ENCODE measurements around the gene IL10.
A peak's percentile ranks its signal among the peaks of the same experiment; 100 is the strongest.

The IL10 gene

DNA sequence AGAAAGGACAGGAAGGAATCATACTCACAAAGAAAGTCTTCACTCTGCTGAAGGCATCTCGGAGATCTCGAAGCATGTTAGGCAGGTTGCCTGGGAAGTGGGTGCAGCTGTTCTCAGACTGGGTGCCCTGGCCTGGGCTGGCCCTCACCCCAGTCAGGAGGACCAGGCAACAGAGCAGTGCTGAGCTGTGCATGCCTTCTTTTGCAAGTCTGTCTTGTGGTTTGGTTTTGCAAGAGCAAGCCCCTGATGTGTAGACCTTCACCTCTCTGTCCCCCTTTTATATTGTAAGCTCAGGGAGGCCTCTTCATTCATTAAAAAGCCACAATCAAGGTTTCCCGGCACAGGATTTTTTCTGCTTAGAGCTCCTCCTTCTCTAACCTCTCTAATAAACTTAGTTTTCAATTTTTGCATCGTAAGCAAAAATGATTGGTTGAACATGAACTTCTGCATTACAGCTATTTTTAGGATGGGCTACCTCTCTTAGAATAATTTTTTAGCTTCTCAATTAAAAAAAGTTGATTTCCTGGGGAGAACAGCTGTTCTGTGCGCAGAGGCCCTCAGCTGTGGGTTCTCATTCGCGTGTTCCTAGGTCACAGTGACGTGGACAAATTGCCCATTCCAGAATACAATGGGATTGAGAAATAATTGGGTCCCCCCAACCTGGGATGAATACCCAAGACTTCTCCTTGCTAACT, at the start of gene IL10:
TSS of gene IL10 (minus strand) at position 252 of the 695 bp plus-strand sequence. CDS start at position 193, 59 bp downstream.
- no peak for DNase-seq (ENCODE audit: low read depth)

GRCh38 chr1:206821493-206821892, 49.2 kb upstream of the IL10 start:
- DNase-seq (ENCODE audit: low read depth) = no peak

- no peak for DNase-seq (ENCODE audit: low read depth)
These were observed 44.3 kb upstream of the IL10 start for GRCh38 chr1:206816390-206817287.

DNA sequence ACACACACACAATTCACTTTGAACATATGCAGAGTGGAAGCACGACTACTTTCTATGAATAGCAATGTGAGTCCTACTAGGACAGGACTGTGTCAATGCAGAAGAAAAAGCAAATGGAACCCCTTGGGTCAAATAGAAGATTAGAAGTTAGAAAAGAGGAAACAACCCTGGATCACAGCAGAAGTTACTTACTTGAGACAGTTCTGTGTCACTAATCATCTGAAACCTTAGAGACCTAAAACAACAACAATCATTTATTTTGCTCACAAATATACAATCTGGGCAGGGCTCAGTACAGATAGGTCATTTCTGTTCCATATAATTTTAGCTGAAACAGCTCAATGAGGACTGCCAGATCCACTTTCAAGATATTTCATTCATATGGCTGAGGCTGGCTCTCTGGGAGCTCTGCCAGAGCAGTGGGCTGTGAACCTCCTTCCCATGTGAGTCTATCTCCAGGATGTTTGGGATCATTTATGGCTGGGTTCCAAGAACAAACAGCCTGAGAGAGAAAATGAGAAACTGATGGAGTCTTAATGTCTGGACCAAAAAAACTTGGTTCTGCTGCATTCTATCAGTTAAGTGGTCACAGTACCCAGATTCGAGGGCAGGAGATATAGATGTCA, 42.5 kb upstream of the IL10 start:
- DNase-seq (ENCODE audit: low read depth) = no peak

GRCh38 chr1:206812471-206812870, 40.2 kb upstream of the IL10 start:
- no peak for DNase-seq (ENCODE audit: low read depth)

GRCh38 chr1:206809504-206810084, 37.3 kb upstream of the IL10 start:
- peak; percentile 35 for DNase-seq (ENCODE audit: low read depth)

GRCh38 chr1:206808615-206809014, 36.3 kb upstream of the IL10 start:
- peak; percentile 14 for DNase-seq (ENCODE audit: low read depth)

GRCh38 chr1:206805357-206805756, 33.1 kb upstream of the IL10 start:
- DNase-seq (ENCODE audit: low read depth) = no peak

GRCh38 chr1:206804156-206804737, 32.0 kb upstream of the IL10 start:
- no peak for DNase-seq (ENCODE audit: low read depth)

GRCh38 chr1:206803221-206803730, 31.0 kb upstream of the IL10 start:
- no peak for DNase-seq (ENCODE audit: low read depth)

DNA sequence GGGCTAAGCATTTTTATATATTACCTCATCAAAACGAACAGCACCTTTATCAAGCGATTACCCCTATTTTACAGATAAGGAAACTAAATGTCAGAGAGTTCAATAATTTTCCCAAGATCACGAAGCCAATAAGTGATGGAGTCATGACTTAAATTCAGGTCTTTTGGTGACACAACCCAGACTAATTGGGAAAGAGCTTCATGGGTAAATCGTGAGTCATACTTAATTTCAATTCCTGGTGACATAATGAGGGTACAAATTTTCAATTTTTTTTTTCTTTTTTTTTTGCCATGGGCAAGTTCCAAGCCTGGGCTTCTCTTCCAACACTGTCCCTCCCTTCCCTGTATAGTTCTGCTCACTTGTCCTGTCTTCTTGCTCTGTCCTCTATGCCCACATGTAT, 30.1 kb upstream of the IL10 start:
- DNase-seq (ENCODE audit: low read depth) = no peak

DNA sequence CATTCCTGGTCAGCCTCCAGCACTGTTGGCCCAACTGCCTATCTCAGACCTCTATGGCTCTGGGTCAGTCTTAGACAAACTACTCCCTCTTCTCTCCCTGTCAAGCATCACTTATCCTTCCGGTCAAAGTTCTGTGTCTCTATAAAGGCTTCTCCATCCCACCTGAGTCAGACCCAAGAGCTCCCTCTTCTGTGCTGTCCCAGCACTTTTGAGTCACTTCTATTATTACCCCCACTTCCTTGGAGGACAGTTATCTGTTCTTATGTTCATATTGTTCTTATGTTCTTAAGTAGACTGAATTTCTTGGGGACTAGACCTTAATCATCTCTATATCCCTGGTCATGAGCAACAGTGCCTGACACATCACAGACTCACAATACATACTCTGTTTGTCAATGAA, 29.2 kb upstream of the IL10 start:
- no peak for DNase-seq (ENCODE audit: low read depth)

GRCh38 chr1:206800891-206801290, 28.6 kb upstream of the IL10 start:
- no peak for DNase-seq (ENCODE audit: low read depth)

DNA sequence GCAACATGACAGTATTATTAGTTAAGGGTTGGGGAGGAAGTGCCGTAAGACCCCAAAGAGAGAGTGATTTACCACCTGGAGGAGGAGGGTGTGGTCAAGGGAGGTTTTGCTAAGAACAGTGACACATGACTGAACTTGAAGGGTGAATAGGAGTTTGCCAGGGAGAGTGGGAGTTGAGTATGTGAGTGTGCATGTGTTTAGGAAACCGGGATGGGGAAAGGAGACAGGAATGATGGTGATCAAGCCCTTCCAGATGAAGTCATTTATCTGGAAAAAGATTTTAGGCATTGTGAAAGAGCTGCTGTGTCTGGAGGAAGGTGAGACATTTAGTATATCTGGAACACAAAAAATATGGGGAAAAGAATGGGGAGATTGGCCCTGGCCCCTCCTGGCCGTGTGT, 28.1 kb upstream of the IL10 start:
- DNase-seq (ENCODE audit: low read depth) = no peak

DNA sequence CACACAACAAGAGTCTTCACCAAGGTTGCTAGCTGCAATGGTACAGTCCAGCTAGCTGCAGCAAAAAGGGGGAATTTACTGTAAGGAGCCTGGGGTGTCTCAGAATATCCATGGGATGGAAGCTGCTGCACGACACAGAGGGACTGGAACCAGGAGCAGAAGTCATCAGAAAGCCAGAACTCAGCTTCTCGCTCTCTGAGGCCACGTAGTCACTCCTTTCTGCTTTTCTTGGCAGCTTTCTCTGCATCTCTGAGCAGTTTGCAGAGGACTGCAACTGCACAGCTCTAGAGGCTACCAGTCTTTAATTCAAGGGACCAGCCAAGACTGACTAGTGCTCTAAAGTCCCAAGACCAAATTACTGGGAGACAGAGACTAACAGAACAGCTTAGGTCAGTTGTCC, 27.0 kb upstream of the IL10 start:
- DNase-seq (ENCODE audit: low read depth) = no peak

GRCh38 chr1:206798384-206798996, 26.2 kb upstream of the IL10 start:
- DNase-seq (ENCODE audit: low read depth) = no peak

DNA sequence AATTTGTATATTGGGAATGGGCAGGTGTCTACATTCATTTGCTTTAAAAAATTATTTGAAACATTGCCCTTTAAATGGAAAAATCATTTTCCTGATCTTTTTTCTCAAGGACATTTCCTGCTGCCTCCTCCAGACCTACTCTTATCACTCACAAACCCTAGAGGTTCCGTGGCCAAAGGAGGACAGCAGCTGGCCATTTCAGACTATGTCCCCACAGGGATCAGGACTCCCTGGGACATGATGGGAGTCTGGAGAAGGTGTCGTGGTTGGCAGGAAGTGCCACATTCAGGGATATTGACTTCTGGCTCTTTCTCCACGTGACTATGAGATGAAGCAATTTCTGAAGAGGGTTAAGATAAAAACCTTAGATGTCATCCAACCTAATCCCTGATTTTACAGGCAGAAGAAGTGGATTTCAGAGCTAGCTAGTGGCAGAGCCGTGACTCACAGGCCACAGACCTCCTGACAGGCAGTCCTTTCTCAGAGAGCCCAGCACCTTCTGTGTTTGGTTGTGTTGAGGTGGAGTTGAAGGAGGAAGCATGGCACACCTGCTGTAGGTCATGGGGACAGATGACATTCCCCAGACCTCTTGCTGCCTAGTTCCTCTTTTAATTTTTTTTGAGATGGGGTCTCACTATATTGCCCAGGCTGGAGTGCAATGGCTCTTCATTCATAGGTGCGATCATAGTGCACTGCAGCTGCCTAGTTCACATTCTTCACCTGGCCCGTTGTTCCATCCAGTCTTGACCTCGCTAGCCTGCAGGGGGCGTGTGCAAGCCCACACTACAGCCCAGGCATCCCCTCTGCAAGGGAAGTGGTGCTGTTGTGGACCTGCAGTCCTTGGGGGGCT, 25.5 kb upstream of the IL10 start:
- no peak for DNase-seq (ENCODE audit: low read depth)

GRCh38 chr1:206796981-206797402, 24.7 kb upstream of the IL10 start:
- DNase-seq (ENCODE audit: low read depth) = no peak

DNA sequence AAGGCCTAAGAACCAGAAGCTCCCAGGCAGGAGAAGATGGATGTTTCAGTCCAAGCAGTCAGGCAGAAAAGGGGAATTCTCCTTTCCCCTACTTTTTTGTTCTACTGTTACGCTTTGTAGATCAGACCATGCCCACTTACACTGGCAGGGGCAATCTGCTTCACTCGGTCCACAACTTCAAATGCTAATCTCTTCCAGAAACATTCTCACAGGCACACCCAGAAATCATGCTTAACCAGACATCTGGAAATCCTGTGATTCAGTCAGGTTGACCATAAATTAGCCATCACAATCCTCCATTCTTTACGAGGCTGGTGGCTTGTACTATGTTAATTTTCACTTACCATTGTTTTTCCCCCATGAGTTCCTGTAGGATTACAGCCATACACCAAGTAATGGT, 23.8 kb upstream of the IL10 start:
- DNase-seq (ENCODE audit: low read depth) = no peak

- DNase-seq (ENCODE audit: low read depth) = no peak
These were observed 22.1 kb upstream of the IL10 start for GRCh38 chr1:206794294-206794908.
